GM21423 (cell line): ENCODE results near the gene CLIP4.

Experiments used
- ATAC-seq: cut with Tn5 transposase; IDR thresholded peaks from one replicate; pipeline ENCODE4 v1.9.1; 2021; ENCODE audit warnings: mild to moderate bottlenecking, moderate library complexity; ENCODE audit not compliant: unreplicated experiment

Gene CLIP4

DNA sequence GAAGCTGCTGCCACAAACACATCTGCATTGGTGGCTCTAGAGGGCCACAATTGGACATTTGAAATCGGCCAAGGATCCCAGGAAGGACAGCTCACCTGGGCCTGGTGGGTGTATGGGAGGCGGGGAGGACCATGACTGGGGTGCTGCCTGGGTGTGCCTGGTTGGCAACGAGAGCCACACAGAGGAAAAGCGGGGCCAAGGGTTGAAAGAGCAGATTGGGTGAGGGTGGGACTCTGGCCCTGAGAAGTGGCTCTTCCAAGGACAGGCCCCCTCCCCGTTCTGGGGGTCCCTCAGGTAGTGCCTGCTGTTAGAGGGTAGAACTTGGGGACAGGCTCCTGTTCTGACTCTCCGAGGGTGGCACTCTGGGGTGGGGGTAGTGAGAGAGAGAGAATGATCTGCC lies 102.9 kb downstream of the CLIP4 start:
- ATAC-seq = no peak

- no peak for ATAC-seq
These were observed 103.4 kb downstream of the CLIP4 start for GRCh38 chr2:29218550-29219125.

DNA sequence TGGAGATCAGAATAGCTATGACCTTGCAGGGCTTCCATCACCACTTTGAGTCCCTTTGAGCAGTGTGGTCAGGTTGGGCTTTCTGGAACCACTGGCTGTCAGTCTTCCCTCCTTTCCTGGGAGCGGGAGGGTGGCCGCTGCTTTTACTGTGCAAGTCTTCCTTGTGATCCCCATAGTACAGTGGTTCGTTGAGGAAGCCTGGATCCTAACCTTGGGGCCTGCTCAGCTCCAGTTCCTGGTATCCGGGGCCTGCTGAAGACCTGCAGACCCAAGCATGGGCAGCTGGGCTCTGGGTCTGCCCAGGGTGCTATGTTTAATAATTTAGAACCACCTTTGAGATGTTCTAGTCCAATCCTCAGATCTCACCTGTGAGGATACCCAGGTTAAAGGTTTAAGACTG lies 104.2 kb downstream of the CLIP4 start:
- ATAC-seq = no peak

GRCh38 chr2:29220506-29221270 lies 105.5 kb downstream of the CLIP4 start:
- ATAC-seq = no peak

DNA sequence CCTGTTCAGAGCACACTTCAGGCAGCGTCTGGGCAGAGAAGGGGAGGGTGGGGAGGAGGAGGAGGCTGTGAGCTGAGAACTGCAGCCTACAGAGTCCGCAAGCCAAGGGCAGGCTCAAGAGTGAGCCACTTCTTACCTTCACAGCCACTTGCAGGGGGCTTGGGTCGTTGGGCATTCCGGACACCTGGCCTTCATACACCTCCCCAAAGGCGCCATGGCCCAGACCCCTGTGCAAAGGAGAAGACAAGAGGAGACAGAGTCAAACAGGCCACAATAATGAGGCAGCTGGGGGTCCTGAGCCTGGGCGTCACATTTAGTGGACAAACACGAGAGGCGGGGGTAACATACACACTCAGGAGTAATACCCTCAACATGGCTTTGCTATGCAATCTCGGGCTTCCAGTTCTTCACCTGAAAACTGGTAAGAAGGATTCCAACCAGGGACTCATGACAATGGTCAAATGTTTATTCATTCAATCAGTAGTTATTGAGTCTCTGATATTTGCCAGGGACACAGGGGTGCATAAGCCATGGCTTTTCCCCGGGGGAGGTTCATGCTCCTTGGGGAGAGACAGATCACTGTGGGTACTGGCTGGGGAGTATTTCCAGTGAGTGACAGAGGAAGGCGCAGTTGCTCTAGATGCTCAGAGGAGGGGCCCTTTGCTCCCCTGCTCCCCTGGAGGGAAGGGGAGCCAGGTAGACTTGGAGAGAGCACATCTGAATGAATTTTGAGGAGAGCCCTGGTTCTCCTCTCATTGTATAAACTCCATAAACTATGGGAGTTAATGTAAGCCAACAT lies 107.4 kb downstream of the CLIP4 start:
- ATAC-seq = no peak

GRCh38 chr2:29223257-29223656 lies 108.0 kb downstream of the CLIP4 start:
- ATAC-seq = no peak

GRCh38 chr2:29223851-29224692 lies 108.9 kb downstream of the CLIP4 start:
- no peak for ATAC-seq

- no peak for ATAC-seq
These were observed 109.7 kb downstream of the CLIP4 start for GRCh38 chr2:29224693-29225551.

DNA sequence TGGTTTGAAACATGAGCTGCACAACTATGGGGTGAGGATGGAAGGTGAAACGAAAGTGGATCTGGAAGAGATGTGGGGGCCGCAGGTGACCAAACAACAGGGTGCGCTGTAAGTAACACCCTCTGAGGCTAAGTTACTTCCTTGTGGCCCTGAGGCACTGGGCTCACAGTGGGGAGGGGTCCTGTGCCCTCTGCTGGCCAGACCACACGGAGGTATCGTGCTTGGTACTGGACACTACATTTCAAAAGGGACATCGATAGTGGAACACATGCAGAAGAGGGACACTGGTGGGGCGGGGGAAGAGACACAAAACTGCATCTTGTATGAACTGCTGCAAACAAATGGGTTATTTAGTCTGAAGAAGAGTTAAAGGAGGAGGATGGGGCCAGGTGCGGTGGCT lies 110.6 kb downstream of the CLIP4 start:
- ATAC-seq = no peak

- no peak for ATAC-seq
These were observed 111.2 kb downstream of the CLIP4 start for GRCh38 chr2:29226375-29226774.

GRCh38 chr2:29226808-29227207 lies 111.6 kb downstream of the CLIP4 start:
- ATAC-seq = no peak

- ATAC-seq = no peak
These were observed 112.9 kb downstream of the CLIP4 start for GRCh38 chr2:29227935-29228675.

GRCh38 chr2:29228947-29229346 lies 113.7 kb downstream of the CLIP4 start:
- ATAC-seq = no peak

GRCh38 chr2:29229640-29230039 lies 114.4 kb downstream of the CLIP4 start:
- ATAC-seq = no peak

- ATAC-seq = no peak
These were observed 116.8 kb downstream of the CLIP4 start for GRCh38 chr2:29232041-29232440.

- ATAC-seq = no peak
These were observed 118.2 kb downstream of the CLIP4 start for GRCh38 chr2:29233428-29233827.

GRCh38 chr2:29235411-29235810 lies 120.2 kb downstream of the CLIP4 start:
- ATAC-seq = no peak

DNA sequence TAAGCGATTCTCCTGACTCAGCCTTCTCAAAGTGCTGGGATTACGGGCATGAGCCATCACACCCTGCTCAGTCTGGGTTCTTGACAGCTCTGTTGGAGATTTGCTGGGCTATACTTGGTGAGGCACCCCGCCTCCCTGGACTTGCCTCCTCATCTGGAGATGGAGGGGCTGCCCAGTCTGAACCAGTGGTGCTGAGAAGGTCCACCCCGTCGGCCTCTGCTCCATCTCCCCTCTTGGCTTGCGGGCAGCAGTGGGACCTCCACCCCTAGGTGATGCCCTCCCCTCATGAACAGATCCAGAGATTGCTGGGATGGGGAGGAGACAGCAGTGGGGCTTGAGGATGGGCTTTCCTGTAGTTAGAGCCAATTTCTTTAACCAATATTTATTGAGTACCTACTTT lies 120.9 kb downstream of the CLIP4 start:
- ATAC-seq = no peak

- no peak for ATAC-seq
These were observed 123.3 kb downstream of the CLIP4 start for GRCh38 chr2:29238497-29238896.
